Measurements from ENCODE around the gene TMEM51.

Gene TMEM51

GRCh38 chr1:15137809-15138208, 15.7 kb upstream of the TMEM51 start:
- DNase-seq: no peak
- Histone ChIP-seq H4K8ac (ENCODE audit: low read depth, low read length) (no peak overlapping the region), H2AK5ac (ENCODE audit: low read length) (peak overlapping the region; percentile 14), H3K4me1 (ENCODE audit: control insufficient read depth, low read depth, low read length) (peaks cover 9% of the 10 kb centered on the region), H3K4ac (ENCODE audit: low read depth, low read length) (no peak overlapping the region), H2BK15ac (replicated peaks; ENCODE audit: low read depth) (no peak overlapping the region), H3K4me3 (ENCODE audit: low read length) (no peak overlapping the region), H3K4me2 (ENCODE audit: low read length) (no peak overlapping the region), H3K9ac (ENCODE audit: low read length) (no peak overlapping the region), H3K79me1 (ENCODE audit: low read length) (no peaks in the 10 kb centered on the region), H3K18ac (ENCODE audit: low read length) (no peak overlapping the region), H3K27me3 (ENCODE audit: insufficient read depth, low read length, poor library complexity) (no peaks in the 10 kb centered on the region), H4K5ac (ENCODE audit: low read length) (no peak overlapping the region), H2BK120ac (ENCODE audit: low read depth, low read length) (no peak overlapping the region), H3K36me3 (ENCODE audit: control insufficient read depth, insufficient read depth, low read length) (no peaks in the 10 kb centered on the region), H3K79me2 (ENCODE audit: control insufficient read depth, insufficient read depth, low read length) (no peaks in the 10 kb centered on the region), H3K23ac (ENCODE audit: low read length) (no peak overlapping the region), H3K56ac (ENCODE audit: low read length) (no peak overlapping the region), H2BK5ac (ENCODE audit: low read length) (peak overlapping the region; percentile 35), H3K27ac (ENCODE audit: low read depth, low read length) (no peak overlapping the region)
- WGBS (ENCODE audit: extremely low coverage, insufficient coverage, low lambda C conversion rate): no CpG with 5 or more reads among the region's 6 CpGs

DNA sequence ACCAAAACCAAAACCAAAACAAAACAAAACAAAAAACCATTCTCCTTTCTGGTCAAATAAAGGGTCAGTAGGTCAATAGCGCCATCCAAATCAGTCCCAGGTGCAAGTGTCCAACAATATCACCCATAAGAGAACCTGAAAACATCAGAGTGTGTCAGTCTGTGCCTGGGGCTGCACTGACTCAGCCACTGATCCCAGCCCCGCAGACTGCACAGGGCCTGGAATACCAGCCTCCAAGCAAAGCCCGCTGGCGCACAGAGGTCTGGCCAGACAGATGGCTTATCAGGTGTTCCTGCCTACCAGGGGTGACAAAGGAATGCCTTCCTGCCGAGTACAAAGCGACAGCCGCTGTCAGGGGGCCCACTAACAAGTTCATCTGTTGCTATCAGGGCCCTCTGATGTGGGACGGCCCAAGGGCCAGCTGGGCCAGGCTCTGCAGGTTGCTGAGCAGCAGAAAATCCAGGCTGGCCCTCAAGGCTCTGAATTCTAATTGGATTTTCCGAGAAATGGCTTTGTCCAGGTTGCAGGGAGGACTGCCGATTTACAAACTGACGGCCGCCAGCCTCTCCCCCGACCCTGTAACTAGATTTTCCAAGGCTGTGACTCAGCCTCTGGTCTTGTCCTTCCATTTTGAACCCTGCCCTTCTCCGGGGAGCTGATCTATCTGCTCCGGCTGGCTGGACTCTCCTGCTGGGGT, 13.7 kb upstream of the TMEM51 start:
- peak; percentile 98 for DNase-seq
- Histone ChIP-seq H3K4me2 (ENCODE audit: low read length) (peak overlapping the region; percentile 4), H3K4me3 (ENCODE audit: low read length) (no peak overlapping the region), H3K4me1 (ENCODE audit: control insufficient read depth, low read depth, low read length) (peaks cover 9% of the 10 kb centered on the region), H2BK5ac (ENCODE audit: low read length) (no peak overlapping the region), H2BK120ac (ENCODE audit: low read depth, low read length) (no peak overlapping the region), H3K79me2 (ENCODE audit: control insufficient read depth, insufficient read depth, low read length) (no peaks in the 10 kb centered on the region), H3K18ac (ENCODE audit: low read length) (no peak overlapping the region), H3K79me1 (ENCODE audit: low read length) (no peaks in the 10 kb centered on the region), H3K27me3 (ENCODE audit: insufficient read depth, low read length, poor library complexity) (no peaks in the 10 kb centered on the region), H2BK15ac (replicated peaks; ENCODE audit: low read depth) (no peak overlapping the region), H3K9ac (ENCODE audit: low read length) (peak overlapping the region; percentile 25), H3K27ac (ENCODE audit: low read depth, low read length) (peak overlapping the region; percentile 53), H3K56ac (ENCODE audit: low read length) (peak overlapping the region; percentile 75), H3K23ac (ENCODE audit: low read length) (no peak overlapping the region), H4K5ac (ENCODE audit: low read length) (no peak overlapping the region), H4K8ac (ENCODE audit: low read depth, low read length) (no peak overlapping the region), H2AK5ac (ENCODE audit: low read length) (no peak overlapping the region), H3K4ac (ENCODE audit: low read depth, low read length) (no peak overlapping the region), H3K36me3 (ENCODE audit: control insufficient read depth, insufficient read depth, low read length) (no peaks in the 10 kb centered on the region)
- no CpG with 5 or more reads among the region's 15 CpGs for WGBS (ENCODE audit: extremely low coverage, insufficient coverage, low lambda C conversion rate)

- H3K79me1 ChIP-seq (ENCODE audit: low read length): no peaks in the 10 kb centered on the region
- H3K18ac ChIP-seq (ENCODE audit: low read length): no peak overlapping the region
- no peak for DNase-seq
- H3K36me3 ChIP-seq (ENCODE audit: control insufficient read depth, insufficient read depth, low read length): no peaks in the 10 kb centered on the region
- H4K8ac ChIP-seq (ENCODE audit: low read depth, low read length): no peak overlapping the region
- WGBS (ENCODE audit: extremely low coverage, insufficient coverage, low lambda C conversion rate): no CpG with 5 or more reads among the region's 6 CpGs
- no peak overlapping the region for H3K23ac ChIP-seq (ENCODE audit: low read length)
- H4K5ac ChIP-seq (ENCODE audit: low read length): no peak overlapping the region
- no peak overlapping the region for H2BK120ac ChIP-seq (ENCODE audit: low read depth, low read length)
- H3K4me1 ChIP-seq (ENCODE audit: control insufficient read depth, low read depth, low read length): peaks cover 9% of the 10 kb centered on the region
- no peak overlapping the region for H3K4me2 ChIP-seq (ENCODE audit: low read length)
- no peak overlapping the region for H2AK5ac ChIP-seq (ENCODE audit: low read length)
- no peak overlapping the region for H3K27ac ChIP-seq (ENCODE audit: low read depth, low read length)
- no peaks in the 10 kb centered on the region for H3K79me2 ChIP-seq (ENCODE audit: control insufficient read depth, insufficient read depth, low read length)
- no peak overlapping the region for H3K56ac ChIP-seq (ENCODE audit: low read length)
- no peak overlapping the region for H2BK5ac ChIP-seq (ENCODE audit: low read length)
- H3K4me3 ChIP-seq (ENCODE audit: low read length): no peak overlapping the region
- no peak overlapping the region for H3K9ac ChIP-seq (ENCODE audit: low read length)
- H3K4ac ChIP-seq (ENCODE audit: low read depth, low read length): no peak overlapping the region
- H2BK15ac ChIP-seq (replicated peaks; ENCODE audit: low read depth): no peak overlapping the region
- no peaks in the 10 kb centered on the region for H3K27me3 ChIP-seq (ENCODE audit: insufficient read depth, low read length, poor library complexity)
Observed at GRCh38 chr1:15141935-15142539, 11.5 kb upstream of the TMEM51 start.

DNA sequence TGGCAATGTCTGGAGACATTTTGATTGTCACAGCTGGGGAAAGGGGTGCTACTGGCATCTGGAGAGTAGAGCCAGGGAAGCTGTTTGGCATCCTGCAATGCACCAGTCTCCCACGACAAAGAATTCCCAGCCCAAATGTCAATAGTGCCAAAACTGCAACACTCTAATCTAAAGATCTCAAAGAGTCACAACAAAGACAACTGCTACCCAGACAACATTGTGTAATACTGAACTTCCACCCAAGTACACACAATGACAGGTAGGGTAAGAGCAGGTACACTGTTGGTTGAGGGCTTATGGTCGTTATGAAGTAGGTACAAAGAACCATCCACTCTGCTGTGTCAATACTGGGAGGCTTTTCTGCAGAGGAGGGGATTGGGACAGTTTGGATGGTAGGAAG, 8.2 kb upstream of the TMEM51 start:
- Histone ChIP-seq H2BK120ac (ENCODE audit: low read depth, low read length) (no peak overlapping the region), H4K8ac (ENCODE audit: low read depth, low read length) (no peak overlapping the region), H3K4me3 (ENCODE audit: low read length) (no peak overlapping the region), H3K4me1 (ENCODE audit: control insufficient read depth, low read depth, low read length) (peaks cover 4% of the 10 kb centered on the region), H3K56ac (ENCODE audit: low read length) (no peak overlapping the region), H3K27me3 (ENCODE audit: insufficient read depth, low read length, poor library complexity) (no peaks in the 10 kb centered on the region), H2BK5ac (ENCODE audit: low read length) (no peak overlapping the region), H3K27ac (ENCODE audit: low read depth, low read length) (no peak overlapping the region), H4K5ac (ENCODE audit: low read length) (no peak overlapping the region), H3K79me2 (ENCODE audit: control insufficient read depth, insufficient read depth, low read length) (no peaks in the 10 kb centered on the region), H3K79me1 (ENCODE audit: low read length) (no peaks in the 10 kb centered on the region), H2BK15ac (replicated peaks; ENCODE audit: low read depth) (no peak overlapping the region), H3K36me3 (ENCODE audit: control insufficient read depth, insufficient read depth, low read length) (no peaks in the 10 kb centered on the region), H3K4ac (ENCODE audit: low read depth, low read length) (no peak overlapping the region), H2AK5ac (ENCODE audit: low read length) (no peak overlapping the region), H3K9ac (ENCODE audit: low read length) (no peak overlapping the region), H3K4me2 (ENCODE audit: low read length) (no peak overlapping the region), H3K18ac (ENCODE audit: low read length) (no peak overlapping the region), H3K23ac (ENCODE audit: low read length) (no peak overlapping the region)
- WGBS (ENCODE audit: extremely low coverage, insufficient coverage, low lambda C conversion rate): no CpG with 5 or more reads among the region's 2 CpGs
- no peak for DNase-seq

- Histone ChIP-seq H3K23ac (ENCODE audit: low read length) (no peak overlapping the region), H3K27me3 (ENCODE audit: insufficient read depth, low read length, poor library complexity) (no peaks in the 10 kb centered on the region), H4K8ac (ENCODE audit: low read depth, low read length) (no peak overlapping the region), H3K4me1 (ENCODE audit: control insufficient read depth, low read depth, low read length) (no peaks in the 10 kb centered on the region), H3K9ac (ENCODE audit: low read length) (no peak overlapping the region), H2BK15ac (replicated peaks; ENCODE audit: low read depth) (no peak overlapping the region), H3K27ac (ENCODE audit: low read depth, low read length) (no peak overlapping the region), H3K79me1 (ENCODE audit: low read length) (no peaks in the 10 kb centered on the region), H2BK5ac (ENCODE audit: low read length) (no peak overlapping the region), H3K56ac (ENCODE audit: low read length) (no peak overlapping the region), H2AK5ac (ENCODE audit: low read length) (no peak overlapping the region), H2BK120ac (ENCODE audit: low read depth, low read length) (no peak overlapping the region), H3K4me3 (ENCODE audit: low read length) (no peak overlapping the region), H3K36me3 (ENCODE audit: control insufficient read depth, insufficient read depth, low read length) (no peaks in the 10 kb centered on the region), H3K4ac (ENCODE audit: low read depth, low read length) (no peak overlapping the region), H3K18ac (ENCODE audit: low read length) (no peak overlapping the region), H3K79me2 (ENCODE audit: control insufficient read depth, insufficient read depth, low read length) (no peaks in the 10 kb centered on the region), H4K5ac (ENCODE audit: low read length) (no peak overlapping the region), H3K4me2 (ENCODE audit: low read length) (no peak overlapping the region)
- no peak for DNase-seq
- no CpG with 5 or more reads among the region's 4 CpGs for WGBS (ENCODE audit: extremely low coverage, insufficient coverage, low lambda C conversion rate)
Observed at GRCh38 chr1:15146142-15146680, 7.3 kb upstream of the TMEM51 start.

Measured in mesendoderm (in vitro differentiated cells).